PC-9 (cell line): ENCODE measurements around the gene PLOD2. TPM values are rescaled to one million over a fixed set of nuclear protein-coding genes. Genes with fewer than 3 reads are reported as not detected.

Experiments used
- BruUV-seq: library from RNA; stranded (reverse); fragments of 400-500 nt; replicated peaks from 2 replicates; lab custom pipeline; 2021; lab: Mats Ljungman, UMichigan
- CTCF ChIA-PET: fragments of 300-600 bp; sonication (Branson Sonifier 250); formaldehyde crosslinking; loops from one replicate; lab custom pipeline; 2022; ENCODE audit warnings: antibody characterized with exemption; lab: Charles Lee
- POLR2A ChIA-PET: fragments of 300-600 bp; sonication (Branson Sonifier 250); formaldehyde crosslinking; loops from one replicate; lab custom pipeline; 2022; ENCODE audit warnings: antibody characterized with exemption; ENCODE audit not compliant: unreplicated experiment; lab: Charles Lee
- DNase-seq, 2 experiments: peaks; one replicate each; pipeline versions ENCODE4 v3.0.0 to v3.0.0-alpha.2; 2015 to 2022; ENCODE audit warnings: mixed read lengths in 1 of 2
- H2AFZ ChIP-seq: fragments of 200-600 bp; sonication (generic); 2 replicates; pipeline ENCODE4 v1.8.1; 2017; ENCODE audit warnings: antibody characterized with exemption
- H3F3A ChIP-seq: fragments of 200-600 bp; sonication (generic); 2 replicates; pipeline ENCODE4 v1.8.1; 2017; ENCODE audit warnings: antibody characterized with exemption, mild to moderate bottlenecking, low read depth; ENCODE audit not compliant: insufficient read depth
- H3K27ac ChIP-seq: fragments of 200-600 bp; sonication (generic); 2 replicates; pipeline ENCODE4 v1.6.1; 2016; ENCODE audit warnings: mixed run types
- H3K27me3 ChIP-seq: fragments of 200-600 bp; sonication (generic); 2 replicates; pipeline ENCODE4 v1.6.1; 2016; ENCODE audit warnings: low read depth, mixed run types; ENCODE audit not compliant: insufficient read depth
- H3K36me3 ChIP-seq: fragments of 200-600 bp; sonication (generic); 2 replicates; pipeline ENCODE4 v1.6.1; 2016; ENCODE audit warnings: low read depth, mixed run types
- H3K4me1 ChIP-seq: fragments of 200-600 bp; sonication (generic); replicated peaks from 2 replicates; pipeline ENCODE4 v1.6.1; 2016; ENCODE audit warnings: mixed run types; ENCODE audit not compliant: insufficient read depth
- H3K4me2 ChIP-seq: fragments of 200-600 bp; sonication (generic); 2 replicates; pipeline ENCODE4 v1.6.1; 2017; ENCODE audit warnings: mixed run types
- H3K4me3 ChIP-seq: fragments of 200-600 bp; sonication (generic); 2 replicates; pipeline ENCODE4 v1.6.1; 2016; ENCODE audit warnings: mixed run types
- H3K79me2 ChIP-seq: fragments of 200-600 bp; sonication (generic); 2 replicates; pipeline ENCODE4 v1.6.1; 2017; ENCODE audit warnings: low read depth, mixed run types
- H3K9me2 ChIP-seq: fragments of 200-600 bp; sonication (generic); 2 replicates; pipeline ENCODE4 v1.8.1; 2017; ENCODE audit warnings: mild to moderate bottlenecking; ENCODE audit not compliant: insufficient read depth
- H3K9me3 ChIP-seq: fragments of 200-600 bp; sonication (generic); 2 replicates; pipeline ENCODE4 v1.8.1; 2016; ENCODE audit warnings: low read depth; ENCODE audit not compliant: insufficient read depth
- H4K20me1 ChIP-seq: fragments of 200-600 bp; sonication (generic); 2 replicates; pipeline ENCODE4 v1.8.1; 2017; ENCODE audit not compliant: insufficient read depth
- EZH2 ChIP-seq: fragments of 200-600 bp; sonication (generic); IDR thresholded peaks from 2 replicates; pipeline ENCODE4 v1.8.0; 2017; ENCODE audit warnings: antibody characterized with exemption, low read depth
- intact Hi-C: fragments of 100-400 bp; cut with micrococcal nuclease; formaldehyde crosslinking; loops from one replicate; pipeline ENCODE4 v1.10.0; 2022; ENCODE audit not compliant: unreplicated experiment
- total RNA-seq: library from RNA; stranded (reverse); gene quantifications from 2 replicates; pipeline ENCODE4 v1.2.3, GENCODE V29; 2021
- TF ChIP-seq, protein P1 (sequence below): fragments of 200-600 bp; sonication (generic); conservative IDR thresholded peaks from 2 replicates; pipeline ENCODE4 v1.6.1; 2017; ENCODE audit warnings: mixed run types, antibody characterized with exemption, mild to moderate bottlenecking, moderate library complexity

PLOD2 gene
- total RNA-seq, 1 experiment from 2014 or later, result 30.3 TPM

DNA sequence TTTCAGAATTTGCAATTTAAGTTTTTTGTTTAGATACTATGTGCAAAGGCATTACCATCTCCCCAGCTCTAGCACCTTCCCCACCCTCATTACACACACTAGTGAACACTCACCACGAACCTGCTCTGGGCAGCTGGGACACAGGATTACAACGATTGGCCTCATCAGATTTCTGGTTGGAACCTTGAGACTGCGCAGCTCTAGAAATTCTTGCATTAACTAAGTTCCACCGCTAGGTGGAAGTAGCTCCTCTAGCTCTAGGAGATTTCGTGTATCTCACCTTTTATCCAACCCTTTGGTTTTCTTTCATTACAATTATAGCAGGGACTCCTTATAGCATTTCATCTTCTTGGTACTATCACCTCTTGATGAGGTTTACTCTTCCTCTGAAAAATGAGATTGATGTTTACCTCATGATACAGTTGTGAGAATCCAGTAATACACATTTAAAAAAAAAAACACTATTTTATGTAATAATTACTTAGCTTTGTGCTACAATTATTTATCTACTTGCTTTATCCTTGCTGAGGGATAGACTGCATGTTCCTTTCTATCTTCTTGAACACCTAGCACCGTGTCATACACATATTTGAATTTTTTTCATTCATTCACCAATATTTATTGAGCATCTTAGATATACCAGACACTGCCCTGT lies 28.7 kb upstream of the PLOD2 start:
- Histone ChIP-seq H3K4me2 (peak overlapping the region; percentile 46), H4K20me1 (no peaks in the 10 kb centered on the region), H3K79me2 (no peaks in the 10 kb centered on the region), H3F3A (no peaks in the 10 kb centered on the region), H3K4me1 (no peaks in the 10 kb centered on the region), H3K27ac (no peak overlapping the region), H3K27me3 (no peaks in the 10 kb centered on the region), H3K36me3 (no peaks in the 10 kb centered on the region), H3K9me3 (no peaks in the 10 kb centered on the region), H3K4me3 (no peak overlapping the region), H2AFZ (peak overlapping the region; percentile 62; the same call in 1 of the 2 replicates), H3K9me2 (no peaks in the 10 kb centered on the region)
- DNase-seq, result peak; percentile 16 to 45
- TF ChIP-seq EZH2, result no peak
- TF ChIP-seq, protein P1, sequence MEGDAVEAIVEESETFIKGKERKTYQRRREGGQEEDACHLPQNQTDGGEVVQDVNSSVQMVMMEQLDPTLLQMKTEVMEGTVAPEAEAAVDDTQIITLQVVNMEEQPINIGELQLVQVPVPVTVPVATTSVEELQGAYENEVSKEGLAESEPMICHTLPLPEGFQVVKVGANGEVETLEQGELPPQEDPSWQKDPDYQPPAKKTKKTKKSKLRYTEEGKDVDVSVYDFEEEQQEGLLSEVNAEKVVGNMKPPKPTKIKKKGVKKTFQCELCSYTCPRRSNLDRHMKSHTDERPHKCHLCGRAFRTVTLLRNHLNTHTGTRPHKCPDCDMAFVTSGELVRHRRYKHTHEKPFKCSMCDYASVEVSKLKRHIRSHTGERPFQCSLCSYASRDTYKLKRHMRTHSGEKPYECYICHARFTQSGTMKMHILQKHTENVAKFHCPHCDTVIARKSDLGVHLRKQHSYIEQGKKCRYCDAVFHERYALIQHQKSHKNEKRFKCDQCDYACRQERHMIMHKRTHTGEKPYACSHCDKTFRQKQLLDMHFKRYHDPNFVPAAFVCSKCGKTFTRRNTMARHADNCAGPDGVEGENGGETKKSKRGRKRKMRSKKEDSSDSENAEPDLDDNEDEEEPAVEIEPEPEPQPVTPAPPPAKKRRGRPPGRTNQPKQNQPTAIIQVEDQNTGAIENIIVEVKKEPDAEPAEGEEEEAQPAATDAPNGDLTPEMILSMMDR, result peak; percentile 82
- intact Hi-C loops, result loop anchor here (1.0 to 2.0 kb wide), 5 partner anchors 124 to 451 kb away; no protein-coding TSS in a partner anchor
- CTCF ChIA-PET, result interaction anchor here (0.5 to 3.7 kb wide), 15 partner anchors 8 to 1348 kb away, joined by 3 to 27 read pairs (median 3); no protein-coding TSS in a partner anchor
- POLR2A ChIA-PET, result interaction anchor here (0.7 kb wide), 1 partner anchor 211 kb away, joined by 3 read pairs; no protein-coding TSS in a partner anchor
- BruUV-seq, result no TSS peak

DNA sequence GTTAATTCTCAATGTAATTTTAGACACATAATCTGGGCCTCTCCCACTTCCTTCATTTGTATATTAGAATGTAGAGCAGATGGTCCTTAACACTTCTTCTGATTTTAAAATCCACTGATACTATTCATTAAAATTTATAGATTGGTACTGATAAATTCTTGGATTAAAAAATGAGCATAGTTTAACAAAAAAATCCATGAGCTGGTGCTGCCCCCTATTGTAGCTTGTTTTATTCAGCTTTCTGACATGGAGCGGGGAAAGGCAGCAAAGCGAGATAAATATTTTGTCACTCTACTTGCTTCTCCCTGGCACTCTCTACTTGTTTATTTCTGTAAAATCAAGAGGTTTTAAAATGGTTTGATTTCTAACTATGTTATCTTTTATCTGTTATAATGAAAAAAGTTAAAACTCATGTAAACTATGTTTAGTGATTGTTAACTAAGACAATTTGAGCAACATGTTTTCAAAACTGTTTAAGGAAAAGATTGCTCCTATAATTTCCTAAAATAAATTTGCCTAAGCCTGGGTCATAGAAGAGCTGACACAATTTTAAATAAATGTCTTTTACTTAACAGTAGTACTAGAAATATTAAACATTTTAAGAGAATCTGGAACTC lies 26.5 kb upstream of the PLOD2 start:
- peak in 1 of 2 experiments; percentile 17 for DNase-seq
- H3F3A ChIP-seq, result no peaks in the 10 kb centered on the region
- no peaks in the 10 kb centered on the region for H3K36me3 ChIP-seq
- H3K4me3 ChIP-seq, result no peak overlapping the region
- TF ChIP-seq, protein P1, result peak; percentile 77
- TF ChIP-seq EZH2, result no peak
- no peaks in the 10 kb centered on the region for H3K9me3 ChIP-seq
- H3K27me3 ChIP-seq, result no peaks in the 10 kb centered on the region
- H3K4me1 ChIP-seq, result no peaks in the 10 kb centered on the region
- H3K4me2 ChIP-seq, result no peak overlapping the region
- ChIA-PET CTCF (interaction anchor here (0.6 to 3.7 kb wide), 5 partner anchors 27 to 390 kb away, joined by 3 to 27 read pairs (median 5); partner anchors contain the start of gene PLOD2), POLR2A (no interaction called here)
- intact Hi-C loops, result no loop called here
- H4K20me1 ChIP-seq, result no peaks in the 10 kb centered on the region
- H3K27ac ChIP-seq, result no peak overlapping the region
- no peaks in the 10 kb centered on the region for H3K9me2 ChIP-seq
- no peak overlapping the region for H2AFZ ChIP-seq
- BruUV-seq, result no TSS peak
- H3K79me2 ChIP-seq, result no peaks in the 10 kb centered on the region

DNA sequence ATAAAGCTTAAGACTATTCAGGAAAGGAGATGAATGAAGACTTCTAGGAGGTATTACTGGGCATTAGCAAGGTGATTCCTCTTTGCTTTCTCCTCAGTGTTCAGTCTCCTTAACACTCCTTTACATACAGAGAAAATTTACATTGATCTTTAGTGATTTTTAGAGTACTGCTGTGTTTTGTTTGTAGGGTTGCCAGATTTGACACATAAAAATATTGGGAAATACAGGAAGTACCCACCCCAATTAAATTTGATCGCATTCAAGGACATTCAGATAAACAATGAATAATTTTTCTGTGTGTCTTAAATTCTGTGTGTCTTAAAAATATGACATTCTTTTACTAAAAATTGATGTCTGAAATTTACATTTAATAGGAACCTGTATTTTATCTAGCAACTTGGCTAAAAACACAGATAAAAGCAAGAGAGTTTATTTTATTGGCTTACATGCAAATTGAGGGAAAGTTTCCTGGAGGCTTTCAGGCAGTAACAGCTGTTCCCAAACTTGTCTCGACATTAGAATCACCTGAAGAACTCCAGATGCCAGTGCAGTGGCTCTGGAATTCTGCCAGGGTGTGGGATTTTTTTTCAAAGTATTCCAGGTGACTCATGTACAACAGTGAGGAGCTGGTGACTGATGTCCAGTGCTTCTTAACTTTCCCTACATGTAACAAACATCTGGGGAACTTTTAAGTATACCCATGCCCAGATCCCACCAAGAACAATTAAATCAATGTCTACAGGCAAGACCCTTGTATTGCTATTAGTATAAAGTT lies 23.4 kb upstream of the PLOD2 start:
- ChIA-PET POLR2A (no interaction called here), CTCF (interaction anchor here (0.6 to 1.6 kb wide), 3 partner anchors 36 to 408 kb away, joined by 3 to 5 read pairs (median 4); no protein-coding TSS in a partner anchor)
- intact Hi-C loops, result no loop called here
- Histone ChIP-seq H3K4me2 (no peak overlapping the region), H2AFZ (no peak overlapping the region), H4K20me1 (no peaks in the 10 kb centered on the region), H3K4me1 (no peaks in the 10 kb centered on the region), H3K4me3 (no peak overlapping the region), H3K27me3 (no peaks in the 10 kb centered on the region), H3F3A (no peaks in the 10 kb centered on the region), H3K79me2 (no peaks in the 10 kb centered on the region), H3K9me3 (no peaks in the 10 kb centered on the region), H3K27ac (no peak overlapping the region), H3K9me2 (no peaks in the 10 kb centered on the region), H3K36me3 (no peaks in the 10 kb centered on the region)
- no peak for TF ChIP-seq EZH2
- TF ChIP-seq, protein P1, result no peak
- BruUV-seq, result no TSS peak
- DNase-seq, result peak in 1 of 2 experiments; percentile 55
